HepG2 (cell line): ENCODE results near the gene TK1. TPM values are rescaled to one million over a fixed set of nuclear protein-coding genes. Genes with fewer than 3 reads are reported as not detected.

Experiments
- HOXA3 ChIP-seq: sonication (generic); formaldehyde crosslinking; IDR thresholded peaks from 2 replicates; pipeline ENCODE4 v1.5.0; 2020; ENCODE audit warnings: missing genetic modification reagents
- JUND ChIP-seq: sonication (generic); formaldehyde crosslinking; IDR thresholded peaks from 2 replicates; pipeline ENCODE4 v1.8.0; 2022; ENCODE audit warnings: mild to moderate bottlenecking, missing genetic modification reagents
- KDM6A ChIP-seq: IDR thresholded peaks from 2 replicates; pipeline ENCODE4 v1.6.1; 2016; ENCODE audit warnings: low read depth
- PHF21A ChIP-seq: sonication (generic); formaldehyde crosslinking; IDR thresholded peaks from 2 replicates; pipeline ENCODE4 v1.5.0; 2020; ENCODE audit warnings: mild to moderate bottlenecking, missing genetic modification reagents
- PITX1 ChIP-seq: sonication (generic); formaldehyde crosslinking; IDR thresholded peaks from 2 replicates; pipeline ENCODE4 v1.5.1; 2020; ENCODE audit warnings: mild to moderate bottlenecking, missing genetic modification reagents
- POLR2AphosphoS2 ChIP-seq: IDR thresholded peaks from 2 replicates; pipeline ENCODE4 v1.6.1; 2011; ENCODE audit warnings: low read depth, low read length, improper control_type of control experiment
- SMC3 ChIP-seq: IDR thresholded peaks from 2 replicates; pipeline ENCODE4 v1.6.1; 2011; ENCODE audit warnings: low read length, improper control_type of control experiment
- SNAPC2 ChIP-seq: sonication (generic); formaldehyde crosslinking; IDR thresholded peaks from 2 replicates; pipeline ENCODE4 v1.8.1; 2022; ENCODE audit warnings: mild to moderate bottlenecking, missing genetic modification reagents
- TBX2 ChIP-seq: sonication (generic); formaldehyde crosslinking; IDR thresholded peaks from 2 replicates; pipeline ENCODE4 v1.5.0; 2020; ENCODE audit warnings: missing genetic modification reagents, mild to moderate bottlenecking, borderline replicate concordance
- ZMYM3 ChIP-seq: sonication (generic); formaldehyde crosslinking; IDR thresholded peaks from 2 replicates; pipeline ENCODE4 v1.5.1; 2020; ENCODE audit warnings: mild to moderate bottlenecking, missing genetic modification reagents
- ZNF232 ChIP-seq: sonication (generic); formaldehyde crosslinking; IDR thresholded peaks from 2 replicates; pipeline ENCODE4 v1.4.0; 2020; ENCODE audit warnings: missing genetic modification reagents, borderline replicate concordance
- ZNF292 ChIP-seq: sonication (generic); formaldehyde crosslinking; IDR thresholded peaks from 2 replicates; pipeline ENCODE4 v1.8.1; 2022; ENCODE audit warnings: mild to moderate bottlenecking, low read depth, missing genetic modification reagents, borderline replicate concordance
- ZNF431 ChIP-seq: sonication (generic); formaldehyde crosslinking; IDR thresholded peaks from 2 replicates; pipeline ENCODE4 v1.9.0; 2022; ENCODE audit warnings: missing genetic modification reagents, low read depth, mild to moderate bottlenecking, borderline replicate concordance
- ZNF44 ChIP-seq: sonication (generic); formaldehyde crosslinking; IDR thresholded peaks from 2 replicates; pipeline ENCODE4 v1.5.1; 2020; ENCODE audit warnings: mild to moderate bottlenecking, missing genetic modification reagents
- ZNF775 ChIP-seq: sonication (generic); formaldehyde crosslinking; IDR thresholded peaks from 2 replicates; pipeline ENCODE4 v1.4.0; 2020; ENCODE audit warnings: missing genetic modification reagents, mild to moderate bottlenecking, moderate library complexity, borderline replicate concordance
- polyA plus RNA-seq, 8 experiments: library from polyadenylated mRNA; depleted of rRNA in 3 of 8; stranded (reverse) in 7 of 8; unstranded in 1 of 8; fragments of >200 nt; fragmentation: Illumina TruSeq in 4 of 8; extraction: Trizol in 4 of 8; gene quantifications; 2 replicates each; pipeline versions ENCODE4 v1.2.1 to v1.2.3, GENCODE V29; 2011 to 2016; ENCODE audit warnings: low read depth in 4 of 8, missing spikeins in 1 of 8, mixed read lengths in 1 of 8; ENCODE audit not compliant: insufficient read depth in 1 of 8
- total RNA-seq, 5 experiments: library from RNA; depleted of rRNA; stranded (reverse); fragments of >200 nt; fragmentation: Illumina TruSeq; extraction: Trizol; gene quantifications; 2 replicates each; pipeline ENCODE4 v1.2.3, GENCODE V29; 2016; ENCODE audit warnings: low read depth in 1 of 5
- TF ChIP-seq, protein P1 (sequence below): sonication (generic); formaldehyde crosslinking; IDR thresholded peaks from 2 replicates; pipeline ENCODE4 v1.4.0; 2020; ENCODE audit warnings: missing genetic modification reagents, mild to moderate bottlenecking, borderline replicate concordance
- TF ChIP-seq, protein P2 (sequence below): sonication (generic); formaldehyde crosslinking; IDR thresholded peaks from 2 replicates; pipeline ENCODE4 v1.5.0; 2020; ENCODE audit warnings: missing genetic modification reagents
- TF ChIP-seq, protein P3 (sequence below): sonication (generic); formaldehyde crosslinking; IDR thresholded peaks from 2 replicates; pipeline ENCODE4 v1.4.0; 2020; ENCODE audit warnings: low read depth, mild to moderate bottlenecking, missing genetic modification reagents
- TF ChIP-seq, protein P4 (sequence below): sonication (generic); formaldehyde crosslinking; IDR thresholded peaks from 2 replicates; pipeline ENCODE4 v1.5.0; 2020; ENCODE audit warnings: mild to moderate bottlenecking, missing genetic modification reagents, borderline replicate concordance

TK1 gene
- total and polyA plus RNA-seq, 2 of the 13 experiments (the other 11 are each of a cell fraction or from before 2014, with no cell fraction given), result 45.0 to 96.0 TPM

DNA sequence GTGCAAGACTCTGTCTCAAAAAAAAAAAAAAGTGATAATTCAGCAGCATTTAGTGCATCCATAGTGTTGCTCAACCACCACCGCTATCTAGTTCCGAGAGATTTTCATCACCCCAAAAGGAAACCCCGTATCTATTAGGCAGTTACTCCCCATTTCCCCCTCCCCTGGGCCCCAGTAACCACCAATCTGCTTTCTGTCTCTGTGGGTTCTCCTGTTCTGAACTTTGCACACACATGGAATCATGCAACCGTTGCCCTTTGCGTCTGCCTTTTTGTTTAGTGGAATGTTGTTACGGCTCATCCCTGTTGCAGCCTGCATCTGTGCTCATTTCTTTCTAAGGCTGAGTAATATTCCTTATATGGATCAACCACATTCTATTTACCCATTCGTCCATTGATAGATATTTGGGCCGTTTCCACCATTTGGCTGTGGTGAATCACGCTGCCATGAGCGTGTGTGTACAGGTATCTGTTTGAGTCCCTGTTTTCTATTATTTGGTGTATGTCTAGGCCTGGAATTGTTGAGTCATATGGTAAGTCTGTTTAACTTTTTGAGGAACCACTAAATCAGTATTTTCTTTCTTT lies 27.2 kb downstream of the TK1 start (continued):
- TF ChIP-seq, protein P1, sequence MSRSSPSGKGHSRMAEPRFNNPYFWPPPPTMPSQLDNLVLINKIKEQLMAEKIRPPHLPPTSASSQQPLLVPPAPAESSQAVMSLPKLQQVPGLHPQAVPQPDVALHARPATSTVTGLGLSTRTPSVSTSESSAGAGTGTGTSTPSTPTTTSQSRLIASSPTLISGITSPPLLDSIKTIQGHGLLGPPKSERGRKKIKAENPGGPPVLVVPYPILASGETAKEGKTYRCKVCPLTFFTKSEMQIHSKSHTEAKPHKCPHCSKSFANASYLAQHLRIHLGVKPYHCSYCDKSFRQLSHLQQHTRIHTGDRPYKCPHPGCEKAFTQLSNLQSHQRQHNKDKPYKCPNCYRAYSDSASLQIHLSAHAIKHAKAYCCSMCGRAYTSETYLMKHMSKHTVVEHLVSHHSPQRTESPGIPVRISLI (CRISPR knock-in tag), result 0 out of 2 replicates have a peak, but pooled peaks have one; percentile 10
- TF ChIP-seq ZNF775 (CRISPR knock-in tag), result no peak
- TF ChIP-seq TBX2 (CRISPR knock-in tag), result peak; percentile 31; the same call in 1 of the 2 replicates
- peak; percentile 84 for TF ChIP-seq ZMYM3 (CRISPR knock-in tag)
- 0 out of 2 replicates have a peak, but pooled peaks have one; percentile 14 for TF ChIP-seq ZNF232 (CRISPR knock-in tag)
- TF ChIP-seq KDM6A (CRISPR knock-in tag), result peak; percentile 82
- 0 out of 2 replicates have a peak, but pooled peaks have one; percentile 80 for TF ChIP-seq SNAPC2 (CRISPR knock-in tag)
- TF ChIP-seq ZNF431 (CRISPR knock-in tag), result no peak
- TF ChIP-seq ZNF292 (CRISPR knock-in tag), result peak; percentile 15; the same call in 1 of the 2 replicates
- peak; percentile 73; the same call in 1 of the 2 replicates for TF ChIP-seq PHF21A
- TF ChIP-seq, protein P2, sequence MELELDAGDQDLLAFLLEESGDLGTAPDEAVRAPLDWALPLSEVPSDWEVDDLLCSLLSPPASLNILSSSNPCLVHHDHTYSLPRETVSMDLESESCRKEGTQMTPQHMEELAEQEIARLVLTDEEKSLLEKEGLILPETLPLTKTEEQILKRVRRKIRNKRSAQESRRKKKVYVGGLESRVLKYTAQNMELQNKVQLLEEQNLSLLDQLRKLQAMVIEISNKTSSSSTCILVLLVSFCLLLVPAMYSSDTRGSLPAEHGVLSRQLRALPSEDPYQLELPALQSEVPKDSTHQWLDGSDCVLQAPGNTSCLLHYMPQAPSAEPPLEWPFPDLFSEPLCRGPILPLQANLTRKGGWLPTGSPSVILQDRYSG, result no peak
- peak; percentile 66; the same call in 1 of the 2 replicates for TF ChIP-seq HOXA3
- TF ChIP-seq, protein P3, sequence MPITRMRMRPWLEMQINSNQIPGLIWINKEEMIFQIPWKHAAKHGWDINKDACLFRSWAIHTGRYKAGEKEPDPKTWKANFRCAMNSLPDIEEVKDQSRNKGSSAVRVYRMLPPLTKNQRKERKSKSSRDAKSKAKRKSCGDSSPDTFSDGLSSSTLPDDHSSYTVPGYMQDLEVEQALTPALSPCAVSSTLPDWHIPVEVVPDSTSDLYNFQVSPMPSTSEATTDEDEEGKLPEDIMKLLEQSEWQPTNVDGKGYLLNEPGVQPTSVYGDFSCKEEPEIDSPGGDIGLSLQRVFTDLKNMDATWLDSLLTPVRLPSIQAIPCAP, result no peak
- 0 out of 2 replicates have a peak, but pooled peaks have one; percentile 71 for TF ChIP-seq ZNF44
- no peak; the same call in 1 of the 2 replicates for TF ChIP-seq PITX1 (CRISPR knock-in tag)
- TF ChIP-seq POLR2AphosphoS2, result no peak
- TF ChIP-seq JUND, result no peak
- peak; percentile 27; the same call in 1 of the 2 replicates for TF ChIP-seq SMC3
- TF ChIP-seq, protein P4, sequence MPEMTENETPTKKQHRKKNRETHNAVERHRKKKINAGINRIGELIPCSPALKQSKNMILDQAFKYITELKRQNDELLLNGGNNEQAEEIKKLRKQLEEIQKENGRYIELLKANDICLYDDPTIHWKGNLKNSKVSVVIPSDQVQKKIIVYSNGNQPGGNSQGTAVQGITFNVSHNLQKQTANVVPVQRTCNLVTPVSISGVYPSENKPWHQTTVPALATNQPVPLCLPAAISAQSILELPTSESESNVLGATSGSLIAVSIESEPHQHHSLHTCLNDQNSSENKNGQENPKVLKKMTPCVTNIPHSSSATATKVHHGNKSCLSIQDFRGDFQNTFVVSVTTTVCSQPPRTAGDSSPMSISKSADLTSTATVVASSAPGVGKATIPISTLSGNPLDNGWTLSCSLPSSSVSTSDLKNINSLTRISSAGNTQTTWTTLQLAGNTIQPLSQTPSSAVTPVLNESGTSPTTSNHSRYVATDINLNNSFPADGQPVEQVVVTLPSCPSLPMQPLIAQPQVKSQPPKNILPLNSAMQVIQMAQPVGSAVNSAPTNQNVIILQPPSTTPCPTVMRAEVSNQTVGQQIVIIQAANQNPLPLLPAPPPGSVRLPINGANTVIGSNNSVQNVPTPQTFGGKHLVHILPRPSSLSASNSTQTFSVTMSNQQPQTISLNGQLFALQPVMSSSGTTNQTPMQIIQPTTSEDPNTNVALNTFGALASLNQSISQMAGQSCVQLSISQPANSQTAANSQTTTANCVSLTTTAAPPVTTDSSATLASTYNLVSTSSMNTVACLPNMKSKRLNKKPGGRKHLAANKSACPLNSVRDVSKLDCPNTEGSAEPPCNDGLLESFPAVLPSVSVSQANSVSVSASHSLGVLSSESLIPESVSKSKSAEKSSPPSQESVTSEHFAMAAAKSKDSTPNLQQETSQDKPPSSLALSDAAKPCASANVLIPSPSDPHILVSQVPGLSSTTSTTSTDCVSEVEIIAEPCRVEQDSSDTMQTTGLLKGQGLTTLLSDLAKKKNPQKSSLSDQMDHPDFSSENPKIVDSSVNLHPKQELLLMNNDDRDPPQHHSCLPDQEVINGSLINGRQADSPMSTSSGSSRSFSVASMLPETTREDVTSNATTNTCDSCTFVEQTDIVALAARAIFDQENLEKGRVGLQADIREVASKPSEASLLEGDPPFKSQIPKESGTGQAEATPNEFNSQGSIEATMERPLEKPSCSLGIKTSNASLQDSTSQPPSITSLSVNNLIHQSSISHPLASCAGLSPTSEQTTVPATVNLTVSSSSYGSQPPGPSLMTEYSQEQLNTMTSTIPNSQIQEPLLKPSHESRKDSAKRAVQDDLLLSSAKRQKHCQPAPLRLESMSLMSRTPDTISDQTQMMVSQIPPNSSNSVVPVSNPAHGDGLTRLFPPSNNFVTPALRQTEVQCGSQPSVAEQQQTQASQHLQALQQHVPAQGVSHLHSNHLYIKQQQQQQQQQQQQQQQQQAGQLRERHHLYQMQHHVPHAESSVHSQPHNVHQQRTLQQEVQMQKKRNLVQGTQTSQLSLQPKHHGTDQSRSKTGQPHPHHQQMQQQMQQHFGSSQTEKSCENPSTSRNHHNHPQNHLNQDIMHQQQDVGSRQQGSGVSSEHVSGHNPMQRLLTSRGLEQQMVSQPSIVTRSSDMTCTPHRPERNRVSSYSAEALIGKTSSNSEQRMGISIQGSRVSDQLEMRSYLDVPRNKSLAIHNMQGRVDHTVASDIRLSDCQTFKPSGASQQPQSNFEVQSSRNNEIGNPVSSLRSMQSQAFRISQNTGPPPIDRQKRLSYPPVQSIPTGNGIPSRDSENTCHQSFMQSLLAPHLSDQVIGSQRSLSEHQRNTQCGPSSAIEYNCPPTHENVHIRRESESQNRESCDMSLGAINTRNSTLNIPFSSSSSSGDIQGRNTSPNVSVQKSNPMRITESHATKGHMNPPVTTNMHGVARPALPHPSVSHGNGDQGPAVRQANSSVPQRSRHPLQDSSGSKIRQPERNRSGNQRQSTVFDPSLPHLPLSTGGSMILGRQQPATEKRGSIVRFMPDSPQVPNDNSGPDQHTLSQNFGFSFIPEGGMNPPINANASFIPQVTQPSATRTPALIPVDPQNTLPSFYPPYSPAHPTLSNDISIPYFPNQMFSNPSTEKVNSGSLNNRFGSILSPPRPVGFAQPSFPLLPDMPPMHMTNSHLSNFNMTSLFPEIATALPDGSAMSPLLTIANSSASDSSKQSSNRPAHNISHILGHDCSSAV, result no peak
